GM12878 (cell line): ENCODE results near the gene RBM44. TPM values are rescaled to one million over a fixed set of nuclear protein-coding genes. Genes with fewer than 3 reads are reported as not detected.

Source experiments
- ATAC-seq: fragments of 200-7000 bp; cut with Tn5 transposase; 3 replicates; pipeline ENCODE4 v1.9.1; 2020; ENCODE audit warnings: mild to moderate bottlenecking, moderate library complexity
- BruUV-seq: library from RNA; stranded (reverse); fragments of 400-500 nt; replicated peaks from 2 replicates; lab custom pipeline; 2021; lab: Mats Ljungman, UMichigan
- CTCF ChIA-PET: fragments of 300-600 bp; sonication (Branson Sonifier 250); formaldehyde crosslinking; extraction: SDS; loops from one replicate; lab custom pipeline; 2021; ENCODE audit warnings: inconsistent platforms; lab: Yijun Ruan, JAX
- POLR2A ChIA-PET: fragments of 350-600 bp; formaldehyde crosslinking; extraction: SDS; loops from one replicate; lab custom pipeline; 2021; ENCODE audit warnings: inconsistent platforms; lab: Charles Lee
- RAD21 ChIA-PET: fragments of 300-600 bp; sonication (Branson Sonifier 250); formaldehyde crosslinking; loops from one replicate; lab custom pipeline; 2023; ENCODE audit warnings: antibody characterized with exemption; ENCODE audit not compliant: unreplicated experiment; lab: Charles Lee
- SMC1A ChIA-PET: fragments of 300-600 bp; sonication (Branson Sonifier 250); formaldehyde crosslinking; loops from one replicate; lab custom pipeline; 2023; ENCODE audit not compliant: unreplicated experiment, uncharacterized antibody; lab: Charles Lee
- DNase-seq: peaks from one replicate; pipeline ENCODE4 v3.0.0-alpha.2; 2011; ENCODE audit warnings: low read depth, low spot score
- FAIRE-seq: peaks from 3 replicates; lab custom pipeline; 2011; peaks lifted over from hg19 to GRCh38; lab: Jason Lieb, UNC
- H2AFZ ChIP-seq: 2 replicates; pipeline ENCODE4 v1.6.0; 2011; ENCODE audit warnings: low read depth, low read length, control low read depth; ENCODE audit not compliant: control insufficient read depth
- H3K27ac ChIP-seq: 2 replicates; pipeline ENCODE4 v1.5.1; 2011; ENCODE audit warnings: control low read depth; ENCODE audit not compliant: control insufficient read depth, insufficient read depth
- H3K27me3 ChIP-seq, 2 experiments: replicated peaks in 1 of 2; 2 replicates each; pipeline versions ENCODE4 v1.6.0 to v1.6.1; 2011; ENCODE audit warnings: low read length in 1 of 2; ENCODE audit not compliant: control insufficient read depth in 2 of 2, insufficient read depth in 2 of 2
- H3K36me3 ChIP-seq, 2 experiments: 2 replicates each; pipeline ENCODE4 v1.5.1; 2011; ENCODE audit warnings: low read length in 1 of 2; ENCODE audit not compliant: control insufficient read depth in 2 of 2, insufficient read depth in 2 of 2
- H3K4me1 ChIP-seq: 2 replicates; pipeline ENCODE4 v1.6.1; 2011; ENCODE audit warnings: mild to moderate bottlenecking, low read length, moderate library complexity, mixed read lengths; ENCODE audit not compliant: control insufficient read depth, insufficient read depth
- H3K4me2 ChIP-seq: 2 replicates; pipeline ENCODE4 v1.6.0; 2011; ENCODE audit warnings: control low read depth; ENCODE audit not compliant: control insufficient read depth, insufficient read depth
- H3K4me3 ChIP-seq: fragments of 200-600 bp; sonication (generic); 2 replicates; pipeline ENCODE4 v1.5.1; 2016
- H3K79me2 ChIP-seq: 2 replicates; pipeline ENCODE4 v1.6.0; 2011; ENCODE audit warnings: low read length; ENCODE audit not compliant: control insufficient read depth, insufficient read depth
- H3K9ac ChIP-seq: 2 replicates; pipeline ENCODE4 v1.8.0; 2011; ENCODE audit warnings: low read length, control low read depth, mixed read lengths; ENCODE audit not compliant: control insufficient read depth, insufficient read depth
- H3K9me3 ChIP-seq: replicated peaks from 3 replicates; pipeline ENCODE4 v1.5.1; 2011; ENCODE audit warnings: mild to moderate bottlenecking, low read length; ENCODE audit not compliant: control insufficient read depth, insufficient read depth
- H4K20me1 ChIP-seq: 2 replicates; pipeline ENCODE4 v1.6.0; 2011; ENCODE audit not compliant: control insufficient read depth, insufficient read depth
- BRCA1 ChIP-seq: IDR thresholded peaks from 2 replicates; pipeline ENCODE4 v1.6.1; 2011; ENCODE audit warnings: low read depth, low read length, improper control_type of control experiment
- CBFB ChIP-seq: IDR thresholded peaks from 2 replicates; pipeline ENCODE4 v1.6.1; 2016; ENCODE audit warnings: antibody characterized with exemption, low read depth
- CREM ChIP-seq: IDR thresholded peaks from 2 replicates; pipeline ENCODE4 v1.6.1; 2014; ENCODE audit warnings: antibody characterized with exemption, low read depth
- ESRRA ChIP-seq: IDR thresholded peaks from 2 replicates; pipeline ENCODE4 v1.6.1; 2012; ENCODE audit warnings: mild to moderate bottlenecking, low read length, improper control_type of control experiment
- IRF4 ChIP-seq: IDR thresholded peaks from 2 replicates; pipeline ENCODE4 v1.6.1; 2011; ENCODE audit warnings: low read depth, low read length
- NR2C1 ChIP-seq: fragments of 450-650 bp; IDR thresholded peaks from 2 replicates; pipeline ENCODE4 v1.6.1; 2017; ENCODE audit warnings: antibody characterized with exemption, mild to moderate bottlenecking, moderate library complexity
- NRF1 ChIP-seq: conservative IDR thresholded peaks from 2 replicates; pipeline ENCODE4 v1.6.1; 2011; ENCODE audit warnings: mild to moderate bottlenecking, low read depth, low read length, improper control_type of control experiment
- PAX5 ChIP-seq: IDR thresholded peaks from 2 replicates; pipeline ENCODE4 v1.6.1; 2011; ENCODE audit warnings: low read depth, low read length, borderline replicate concordance
- POLR2AphosphoS2 ChIP-seq: IDR thresholded peaks from 2 replicates; pipeline ENCODE4 v1.6.1; 2011; ENCODE audit warnings: low read depth, mild to moderate bottlenecking, low read length, improper control_type of control experiment, moderate library complexity
- RFX5 ChIP-seq: IDR thresholded peaks from 2 replicates; pipeline ENCODE4 v1.6.1; 2011; ENCODE audit warnings: low read depth, low read length, improper control_type of control experiment
- SMARCA5 ChIP-seq: fragments of 450-650 bp; IDR thresholded peaks from 2 replicates; pipeline ENCODE4 v1.6.1; 2017; ENCODE audit warnings: mild to moderate bottlenecking
- SMC3 ChIP-seq: IDR thresholded peaks from 2 replicates; pipeline ENCODE4 v1.6.1; 2011; ENCODE audit warnings: low read length, improper control_type of control experiment, borderline replicate concordance
- ZNF384 ChIP-seq: IDR thresholded peaks from 2 replicates; pipeline ENCODE4 v1.6.1; 2012; ENCODE audit warnings: low read depth, mild to moderate bottlenecking, low read length, improper control_type of control experiment, borderline replicate concordance
- WGBS: methylation state at CpG from one replicate; pipeline ENCODE4 v1.1.6; 2016; ENCODE audit warnings: low lambda C conversion rate; ENCODE audit not compliant: insufficient replicate concordance, insufficient coverage; ENCODE audit errors: missing lambda C conversion rate; 5-methylcytosine and 5-hydroxymethylcytosine counted together
- in situ Hi-C: fragments of 300-500 bp; cut with MboI; formaldehyde crosslinking; loops from 9 replicates; pipeline ENCODE4 v1.14.3; 2018; ENCODE audit warnings: mixed read lengths
- intact Hi-C: fragments of 100-400 bp; cut with micrococcal nuclease; formaldehyde crosslinking; loops from one replicate; pipeline ENCODE4 v1.14.2; 2022; ENCODE audit not compliant: unreplicated experiment
- polyA plus RNA-seq, 11 experiments: library from polyadenylated mRNA; depleted of rRNA in 4 of 11; unstranded in 6 of 11; stranded (reverse) in 5 of 11; fragments of >200 nt; fragmentation: Nextera tagmentation in 4 of 11; fragmentation: Illumina TruSeq in 1 of 11; extraction: Ambion mirVana in 4 of 11; extraction: Trizol in 1 of 11; gene quantifications; 1 replicate in 1 of 11; 2 replicates in 10 of 11; pipeline versions ENCODE4 v1.2.1 to v1.2.3, GENCODE V29; 2011 to 2016; ENCODE audit warnings: inconsistent platforms in 2 of 11, missing spikeins in 2 of 11, low read depth in 1 of 11
- total RNA-seq, 4 experiments: library from RNA; depleted of rRNA in 3 of 4; stranded (reverse); fragments of >200 nt in 3 of 4; fragmentation: Illumina TruSeq in 1 of 4; extraction: Trizol in 1 of 4; gene quantifications; 2 replicates each; pipeline versions ENCODE4 v1.2.1 to v1.2.3, GENCODE V29; 2013 to 2021
- TF ChIP-seq, protein P1 (sequence below): fragments of 450-650 bp; IDR thresholded peaks from 2 replicates; pipeline ENCODE4 v1.6.1; 2018; ENCODE audit warnings: borderline replicate concordance, mild to moderate bottlenecking; ENCODE audit not compliant: partially characterized antibody
- TF ChIP-seq, protein P2 (sequence below): fragments of 450-650 bp; IDR thresholded peaks from 2 replicates; pipeline ENCODE4 v1.6.1; 2017; ENCODE audit warnings: mild to moderate bottlenecking, low read depth, inconsistent platforms; ENCODE audit not compliant: poor library complexity, severe bottlenecking
- TF ChIP-seq, protein P3 (sequence below): fragments of 450-650 bp; IDR thresholded peaks from 2 replicates; pipeline ENCODE4 v1.6.1; 2017; ENCODE audit warnings: mild to moderate bottlenecking
- TF ChIP-seq, protein P4 (sequence below): IDR thresholded peaks from 2 replicates; pipeline ENCODE4 v1.6.1; 2012; ENCODE audit warnings: low read depth, low read length, improper control_type of control experiment

The RBM44 gene
- total and polyA plus RNA-seq, 10 of the 15 experiments (the other 5 are each of a cell fraction or from before 2014, with no cell fraction given): 0.14 to 1.4 (median 0.62) TPM; not detected in 1

DNA sequence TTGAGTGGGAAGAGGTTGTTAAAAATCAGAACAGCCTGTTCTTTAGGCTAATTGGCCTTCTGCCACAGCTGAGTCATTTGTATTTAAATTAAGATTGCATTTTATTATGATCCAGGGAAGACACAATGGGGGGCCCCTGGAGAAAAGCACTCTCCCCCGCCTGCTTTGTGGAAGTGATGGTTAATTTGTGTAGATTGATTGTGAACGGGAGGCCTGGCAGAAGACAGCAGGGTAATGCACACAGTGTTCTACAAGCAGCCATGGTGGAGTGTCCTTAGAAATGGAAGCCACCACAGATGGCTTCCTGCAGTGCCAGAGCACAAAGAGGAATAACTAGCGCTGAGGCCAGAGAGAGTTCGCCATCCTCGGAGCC is 80.5 kb downstream of the RBM44 start:
- SMC1A ChIA-PET: no interaction called here
- Histone ChIP-seq H3K4me1 (no peaks in the 10 kb centered on the region), H3K27me3 (no peaks in the 10 kb centered on the region; a peak in 1 of 4 replicates), H3K9ac (no peak overlapping the region), H3K4me2 (no peak overlapping the region), H3K4me3 (no peak overlapping the region), H2AFZ (no peak overlapping the region), H3K36me3 (no peaks in the 10 kb centered on the region), H3K79me2 (no peaks in the 10 kb centered on the region), H3K9me3 (no peaks in the 10 kb centered on the region), H3K27ac (no peak overlapping the region), H4K20me1 (no peaks in the 10 kb centered on the region)
- in situ Hi-C loops: no loop called here
- WGBS: 71% methylated on average over 5 of the region's 5 CpGs
- CTCF ChIA-PET: no interaction called here
- TF ChIP-seq CREM: no peak
- TF ChIP-seq, protein P1, sequence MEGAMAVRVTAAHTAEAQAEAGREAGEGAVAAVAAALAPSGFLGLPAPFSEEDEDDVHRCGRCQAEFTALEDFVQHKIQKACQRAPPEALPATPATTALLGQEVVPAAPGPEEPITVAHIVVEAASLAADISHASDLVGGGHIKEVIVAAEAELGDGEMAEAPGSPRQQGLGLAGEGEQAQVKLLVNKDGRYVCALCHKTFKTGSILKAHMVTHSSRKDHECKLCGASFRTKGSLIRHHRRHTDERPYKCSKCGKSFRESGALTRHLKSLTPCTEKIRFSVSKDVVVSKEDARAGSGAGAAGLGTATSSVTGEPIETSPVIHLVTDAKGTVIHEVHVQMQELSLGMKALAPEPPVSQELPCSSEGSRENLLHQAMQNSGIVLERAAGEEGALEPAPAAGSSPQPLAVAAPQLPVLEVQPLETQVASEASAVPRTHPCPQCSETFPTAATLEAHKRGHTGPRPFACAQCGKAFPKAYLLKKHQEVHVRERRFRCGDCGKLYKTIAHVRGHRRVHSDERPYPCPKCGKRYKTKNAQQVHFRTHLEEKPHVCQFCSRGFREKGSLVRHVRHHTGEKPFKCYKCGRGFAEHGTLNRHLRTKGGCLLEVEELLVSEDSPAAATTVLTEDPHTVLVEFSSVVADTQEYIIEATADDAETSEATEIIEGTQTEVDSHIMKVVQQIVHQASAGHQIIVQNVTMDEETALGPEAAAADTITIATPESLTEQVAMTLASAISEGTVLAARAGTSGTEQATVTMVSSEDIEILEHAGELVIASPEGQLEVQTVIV: no peak
- no peak for TF ChIP-seq POLR2AphosphoS2
- TF ChIP-seq NRF1: no peak
- TF ChIP-seq, protein P2, sequence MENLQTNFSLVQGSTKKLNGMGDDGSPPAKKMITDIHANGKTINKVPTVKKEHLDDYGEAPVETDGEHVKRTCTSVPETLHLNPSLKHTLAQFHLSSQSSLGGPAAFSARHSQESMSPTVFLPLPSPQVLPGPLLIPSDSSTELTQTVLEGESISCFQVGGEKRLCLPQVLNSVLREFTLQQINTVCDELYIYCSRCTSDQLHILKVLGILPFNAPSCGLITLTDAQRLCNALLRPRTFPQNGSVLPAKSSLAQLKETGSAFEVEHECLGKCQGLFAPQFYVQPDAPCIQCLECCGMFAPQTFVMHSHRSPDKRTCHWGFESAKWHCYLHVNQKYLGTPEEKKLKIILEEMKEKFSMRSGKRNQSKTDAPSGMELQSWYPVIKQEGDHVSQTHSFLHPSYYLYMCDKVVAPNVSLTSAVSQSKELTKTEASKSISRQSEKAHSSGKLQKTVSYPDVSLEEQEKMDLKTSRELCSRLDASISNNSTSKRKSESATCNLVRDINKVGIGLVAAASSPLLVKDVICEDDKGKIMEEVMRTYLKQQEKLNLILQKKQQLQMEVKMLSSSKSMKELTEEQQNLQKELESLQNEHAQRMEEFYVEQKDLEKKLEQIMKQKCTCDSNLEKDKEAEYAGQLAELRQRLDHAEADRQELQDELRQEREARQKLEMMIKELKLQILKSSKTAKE: no peak
- TF ChIP-seq, protein P3, sequence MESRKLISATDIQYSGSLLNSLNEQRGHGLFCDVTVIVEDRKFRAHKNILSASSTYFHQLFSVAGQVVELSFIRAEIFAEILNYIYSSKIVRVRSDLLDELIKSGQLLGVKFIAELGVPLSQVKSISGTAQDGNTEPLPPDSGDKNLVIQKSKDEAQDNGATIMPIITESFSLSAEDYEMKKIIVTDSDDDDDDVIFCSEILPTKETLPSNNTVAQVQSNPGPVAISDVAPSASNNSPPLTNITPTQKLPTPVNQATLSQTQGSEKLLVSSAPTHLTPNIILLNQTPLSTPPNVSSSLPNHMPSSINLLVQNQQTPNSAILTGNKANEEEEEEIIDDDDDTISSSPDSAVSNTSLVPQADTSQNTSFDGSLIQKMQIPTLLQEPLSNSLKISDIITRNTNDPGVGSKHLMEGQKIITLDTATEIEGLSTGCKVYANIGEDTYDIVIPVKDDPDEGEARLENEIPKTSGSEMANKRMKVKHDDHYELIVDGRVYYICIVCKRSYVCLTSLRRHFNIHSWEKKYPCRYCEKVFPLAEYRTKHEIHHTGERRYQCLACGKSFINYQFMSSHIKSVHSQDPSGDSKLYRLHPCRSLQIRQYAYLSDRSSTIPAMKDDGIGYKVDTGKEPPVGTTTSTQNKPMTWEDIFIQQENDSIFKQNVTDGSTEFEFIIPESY: no peak
- TF ChIP-seq RFX5: no peak
- TF ChIP-seq ESRRA: no peak
- TF ChIP-seq IRF4: no peak
- TF ChIP-seq, protein P4, sequence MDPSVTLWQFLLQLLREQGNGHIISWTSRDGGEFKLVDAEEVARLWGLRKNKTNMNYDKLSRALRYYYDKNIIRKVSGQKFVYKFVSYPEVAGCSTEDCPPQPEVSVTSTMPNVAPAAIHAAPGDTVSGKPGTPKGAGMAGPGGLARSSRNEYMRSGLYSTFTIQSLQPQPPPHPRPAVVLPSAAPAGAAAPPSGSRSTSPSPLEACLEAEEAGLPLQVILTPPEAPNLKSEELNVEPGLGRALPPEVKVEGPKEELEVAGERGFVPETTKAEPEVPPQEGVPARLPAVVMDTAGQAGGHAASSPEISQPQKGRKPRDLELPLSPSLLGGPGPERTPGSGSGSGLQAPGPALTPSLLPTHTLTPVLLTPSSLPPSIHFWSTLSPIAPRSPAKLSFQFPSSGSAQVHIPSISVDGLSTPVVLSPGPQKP: no peak
- no peak for TF ChIP-seq SMC3
- TF ChIP-seq PAX5: no peak
- no peak for TF ChIP-seq ZNF384
- TF ChIP-seq BRCA1: no peak
- no peak for TF ChIP-seq SMARCA5
- TF ChIP-seq CBFB: no peak
- TF ChIP-seq NR2C1: no peak
- BruUV-seq: no TSS peak
- POLR2A ChIA-PET: no interaction called here
- intact Hi-C loops: no loop called here
- no peak for ATAC-seq
- no peak for FAIRE-seq
- no peak for DNase-seq
- RAD21 ChIA-PET: no interaction called here
